Islet precursor cell (in vitro differentiated cells): ENCODE measurements around the gene ZFX.

Source experiments
- DNase-seq: peaks from one replicate; pipeline ENCODE4 v3.0.0-alpha.2; 2018

The ZFX gene

DNA sequence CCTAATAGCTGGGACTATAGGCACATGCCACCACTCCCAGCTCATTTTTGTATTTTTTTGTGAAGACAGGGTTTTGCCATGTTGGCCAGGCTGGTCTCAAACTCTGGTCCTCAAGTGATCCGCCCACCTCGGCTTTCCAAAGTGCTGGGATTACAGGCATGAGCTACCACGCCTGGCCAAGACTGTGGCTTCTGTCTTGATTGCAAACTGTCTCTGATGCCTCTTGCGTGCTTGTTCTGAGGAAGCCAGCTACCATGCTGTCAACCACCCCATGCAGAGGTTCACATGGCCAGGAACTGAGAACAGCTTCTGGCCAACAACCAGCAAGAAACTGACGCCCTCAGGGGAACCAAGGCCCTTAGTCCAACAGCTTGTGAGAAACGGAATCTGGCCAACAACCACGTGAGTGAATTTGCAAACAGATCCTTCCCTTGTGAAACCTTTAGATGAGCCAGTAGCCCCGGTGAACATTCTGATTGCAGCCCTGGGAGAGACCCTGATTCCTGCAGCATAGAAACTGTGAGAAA, 93.2 kb downstream of the ZFX start:
- peak; percentile 79 for DNase-seq

DNA sequence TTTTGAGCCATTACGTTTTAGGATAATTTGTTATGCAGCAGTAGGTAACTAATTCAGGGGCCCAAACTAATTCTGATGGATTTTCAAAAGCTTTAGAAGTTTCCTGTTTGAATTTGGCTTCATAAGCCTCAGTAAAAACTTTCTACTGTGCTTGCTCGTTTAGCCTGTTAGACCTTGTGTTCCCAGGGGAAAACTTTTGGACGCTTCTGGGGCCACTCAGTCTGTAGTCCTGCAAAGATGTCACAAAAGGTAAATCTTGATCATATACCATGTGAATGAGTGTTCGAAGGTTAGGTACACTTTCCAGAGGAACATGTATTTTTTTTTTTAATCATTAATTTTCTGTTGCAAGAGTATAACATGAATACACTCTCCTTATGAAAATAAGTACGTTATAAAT, 93.7 kb downstream of the ZFX start:
- no peak for DNase-seq

DNA sequence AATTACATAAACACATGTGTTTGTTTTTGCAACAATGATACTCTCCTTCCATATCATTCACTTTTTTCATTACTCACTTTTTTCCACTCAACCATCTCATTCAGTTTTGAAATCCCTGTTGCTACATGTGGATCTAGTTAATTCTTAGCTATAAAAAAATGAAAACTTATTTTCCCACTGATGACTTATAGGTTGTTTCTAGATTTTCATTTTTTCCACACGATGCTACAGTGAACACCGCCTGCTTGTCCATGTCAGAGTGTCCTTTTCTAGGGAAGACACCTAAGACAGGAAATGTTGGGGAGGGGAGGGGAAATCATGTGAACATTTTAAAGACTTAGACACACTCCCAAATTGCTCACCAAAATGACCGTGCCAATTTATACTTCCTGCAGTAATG, 94.2 kb downstream of the ZFX start:
- DNase-seq: no peak

DNA sequence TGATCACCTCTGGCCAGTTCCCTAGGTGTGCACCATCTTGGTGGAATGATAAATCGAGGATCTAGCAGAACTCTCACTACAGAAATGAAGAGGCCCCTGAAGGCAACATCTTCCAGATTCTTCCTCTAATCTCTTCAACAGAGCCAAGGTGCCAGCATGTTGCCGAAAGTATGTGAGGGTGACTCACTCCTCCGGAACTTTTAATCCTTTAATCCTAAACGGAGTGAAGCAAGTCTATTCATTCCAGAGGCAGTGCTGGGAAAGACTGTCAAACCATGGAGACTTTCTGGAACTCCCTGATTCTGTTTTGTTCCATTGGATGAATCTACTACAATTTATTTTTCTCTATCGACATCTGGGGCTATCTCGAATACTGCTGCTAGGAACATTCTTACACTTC, 95.7 kb downstream of the ZFX start:
- DNase-seq: peak; percentile 65

DNA sequence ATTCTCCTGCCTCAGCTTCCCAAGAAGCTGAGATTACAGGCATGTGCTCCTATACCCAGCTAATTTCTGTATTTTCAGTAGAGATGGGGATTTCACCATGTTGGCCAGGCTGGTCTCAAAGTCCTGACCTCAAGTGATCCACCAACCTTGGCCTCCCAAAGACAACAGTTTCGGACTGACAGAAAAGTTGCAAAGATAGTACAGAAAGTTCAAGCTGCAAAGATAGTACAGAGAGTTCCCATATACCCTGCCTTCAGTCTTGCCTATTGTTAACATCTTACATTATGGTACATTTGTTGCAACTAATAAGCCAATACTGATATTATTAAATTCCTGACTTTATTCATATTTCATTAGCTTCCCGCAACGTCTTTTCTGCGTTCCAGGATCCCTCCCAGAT, 98.5 kb downstream of the ZFX start:
- DNase-seq: no peak

DNA sequence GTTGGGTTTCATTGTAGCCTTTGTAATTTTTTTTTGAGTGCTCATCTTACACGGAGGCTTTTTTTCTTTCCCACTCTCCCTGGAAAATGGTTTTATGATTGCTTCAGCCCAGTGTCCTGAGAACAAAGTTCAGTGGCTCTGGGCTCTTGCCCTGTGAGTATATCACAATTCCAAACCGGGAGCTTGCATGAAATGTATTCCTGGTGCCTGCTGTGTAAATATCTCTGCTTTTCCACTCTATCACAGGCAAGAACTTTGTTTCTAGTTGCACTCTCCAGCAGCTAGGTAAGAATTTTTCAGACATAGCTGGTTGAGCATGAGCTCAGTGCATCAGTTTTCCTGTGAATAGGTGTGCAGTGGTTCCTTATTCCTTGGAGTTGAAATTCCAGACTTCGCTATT, 103.5 kb downstream of the ZFX start:
- DNase-seq: no peak

DNA sequence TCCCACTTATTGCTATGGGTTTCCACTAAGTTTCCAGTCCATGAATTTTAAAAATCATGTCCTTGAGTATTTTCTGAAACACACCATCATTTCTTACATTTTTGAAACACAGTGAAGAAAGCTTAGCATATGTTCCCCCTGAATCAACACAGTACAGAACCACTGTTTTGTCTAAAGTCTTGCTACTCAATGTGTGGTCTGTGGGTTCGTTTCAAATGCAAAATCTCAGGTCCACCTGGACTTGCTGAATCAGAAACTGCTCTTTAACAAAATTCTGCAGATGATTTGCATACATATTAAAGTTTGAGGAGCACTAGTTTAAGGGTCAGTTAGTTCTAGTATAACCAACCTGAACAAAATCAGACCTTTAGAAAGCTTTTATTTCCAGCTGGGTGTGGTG, 103.9 kb downstream of the ZFX start:
- DNase-seq: no peak

DNA sequence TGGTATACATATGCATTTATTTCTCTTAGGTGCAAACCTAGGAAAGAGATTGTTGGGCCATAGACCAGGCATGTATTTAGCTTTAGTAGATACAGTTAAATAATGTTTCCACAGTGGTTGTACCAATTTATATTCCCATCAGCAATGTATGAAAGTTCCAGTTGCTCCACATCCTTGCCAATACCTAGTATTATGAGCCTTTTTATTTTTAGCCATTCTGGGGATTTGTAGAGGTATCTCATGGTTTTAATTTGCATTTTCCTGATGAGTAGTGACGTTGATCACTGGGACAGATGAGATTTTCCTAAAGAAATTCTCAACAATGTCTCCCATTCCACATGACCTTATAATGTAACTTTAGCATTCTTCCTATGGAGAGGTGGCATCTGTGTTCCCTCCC, 107.5 kb downstream of the ZFX start:
- no peak for DNase-seq

DNA sequence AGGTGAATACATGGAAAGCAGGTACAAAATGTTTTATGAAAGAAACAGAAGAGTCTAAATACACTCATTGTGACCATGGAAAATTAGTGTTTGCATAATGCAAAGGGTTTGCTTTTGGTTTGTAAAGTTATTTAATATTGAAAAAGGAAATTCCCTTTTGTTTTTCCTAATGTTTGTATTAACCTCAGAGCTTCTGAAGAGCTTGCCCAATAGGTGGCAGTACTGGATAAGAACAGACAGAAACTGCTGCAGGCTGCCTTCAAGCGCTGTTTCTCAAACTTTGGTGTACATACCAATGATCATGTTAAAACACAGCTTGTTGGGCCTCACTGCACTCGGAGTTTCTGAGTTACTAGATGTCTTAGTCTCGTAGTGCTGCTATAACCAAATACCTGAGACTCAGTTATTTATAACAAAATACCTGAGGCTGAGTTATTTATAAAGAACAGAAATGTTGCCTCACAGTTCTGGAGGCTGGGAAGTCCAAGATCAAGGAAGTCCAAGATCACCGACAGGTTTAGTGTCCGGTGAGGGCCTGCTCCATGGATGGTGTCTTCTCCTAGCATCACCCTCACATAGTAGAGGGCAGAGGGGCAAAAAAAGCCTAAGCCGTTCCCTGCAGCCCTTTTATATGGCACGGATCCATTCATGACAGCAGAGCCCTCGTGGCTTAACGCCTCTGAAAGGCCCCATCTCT, 110.2 kb downstream of the ZFX start:
- no peak for DNase-seq

DNA sequence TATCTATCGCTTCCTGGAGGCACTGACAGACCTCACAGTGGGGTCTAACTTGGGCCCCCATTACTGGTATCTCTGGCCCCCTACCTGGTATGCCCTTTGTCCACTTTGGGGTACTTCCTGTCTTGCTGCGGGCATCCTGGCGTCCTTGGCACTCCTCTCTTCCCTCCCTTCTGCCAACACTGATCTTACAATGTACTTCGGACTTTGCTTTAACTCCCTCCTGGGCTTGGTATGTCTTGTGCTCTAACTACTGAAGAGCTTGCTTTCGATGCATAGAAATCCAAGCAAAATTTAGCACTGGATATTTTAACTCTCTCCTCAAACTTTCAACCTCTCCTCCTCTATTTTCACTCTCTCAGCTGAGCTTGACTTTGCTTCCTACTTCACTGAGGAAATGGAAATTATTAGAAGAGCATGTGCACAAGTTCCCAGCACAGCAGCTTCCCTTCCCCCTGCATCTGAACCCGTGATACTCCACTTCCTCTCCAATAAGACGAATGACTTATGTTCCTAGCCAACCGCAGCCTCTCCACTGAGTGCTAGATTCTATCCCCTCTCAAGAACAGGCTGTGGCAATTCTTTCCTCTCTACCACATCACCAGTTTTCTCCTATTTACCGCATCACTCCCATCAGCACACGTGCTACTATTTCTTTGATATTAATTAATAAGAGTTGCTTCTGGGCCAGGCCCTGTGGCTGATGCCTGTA, 111.5 kb downstream of the ZFX start:
- DNase-seq: no peak

DNA sequence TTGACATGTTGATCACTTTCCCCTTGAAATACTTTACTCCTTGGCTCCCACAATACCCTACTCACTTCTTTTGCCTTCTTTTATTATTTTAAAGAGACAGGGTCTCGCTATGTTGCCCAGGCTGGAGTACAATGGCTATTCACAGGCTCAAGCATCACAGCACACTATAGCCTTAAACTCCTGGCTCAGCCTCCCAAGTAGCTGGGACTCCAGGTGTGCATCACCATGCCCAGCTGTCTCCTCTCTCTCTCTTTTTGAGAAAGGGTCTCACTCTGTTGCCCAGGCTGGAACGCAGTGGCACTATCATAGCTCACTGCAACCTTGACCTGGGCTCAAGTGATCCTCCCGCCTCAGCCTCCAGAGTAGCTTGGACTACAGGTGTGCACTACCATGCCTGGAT, 112.8 kb downstream of the ZFX start:
- no peak for DNase-seq

DNA sequence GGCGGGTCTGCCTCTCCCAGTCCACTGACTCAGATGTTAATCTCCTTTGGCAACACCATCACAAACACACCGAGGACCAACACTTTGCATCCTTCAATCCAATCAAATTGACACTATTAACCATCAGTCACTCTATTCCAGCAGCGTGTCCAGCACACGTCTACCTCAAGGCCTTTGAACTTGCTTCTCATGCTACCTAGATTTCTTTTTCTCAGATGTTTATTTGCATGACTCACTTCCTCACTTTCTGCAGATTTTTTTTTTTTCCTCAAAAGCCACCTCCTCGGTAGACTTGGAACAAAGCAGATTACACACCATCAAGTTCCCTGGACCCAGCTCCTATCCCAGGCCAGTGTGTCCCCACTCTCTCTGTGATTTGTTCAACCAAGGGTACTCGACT, 114.9 kb downstream of the ZFX start:
- no peak for DNase-seq
